ENCODE results near the gene NRG3.

Gene NRG3

DNA sequence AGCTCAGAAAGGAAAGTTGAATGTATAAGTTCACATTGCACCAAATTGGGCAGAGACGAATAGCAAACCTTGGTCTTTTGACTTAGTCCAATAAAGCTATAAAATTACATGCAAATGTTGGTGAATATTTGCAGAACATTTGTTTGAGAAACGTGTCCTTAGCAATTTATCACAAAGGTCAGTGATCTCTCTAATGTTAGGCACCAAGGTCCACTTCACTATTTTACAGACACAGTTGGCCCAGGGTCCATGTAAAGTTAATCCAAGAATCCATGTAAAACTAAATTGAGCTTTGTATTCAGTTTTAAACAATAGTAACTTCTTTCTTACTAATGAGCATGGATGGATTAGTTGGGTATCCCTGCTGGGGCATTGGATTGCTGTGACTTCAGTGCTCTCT lies 617.7 kb downstream of the NRG3 start:
- DNase-seq (ENCODE audit: insufficient read length, low spot score) (no peak), FAIRE-seq (no peak)
- TF ChIP-seq TAF1 (IDR thresholded peaks at IDR 0.05; ENCODE audit: low read depth, low read length): no peak
- no peak for TF ChIP-seq POLR2A (IDR thresholded peaks at IDR 0.05; ENCODE audit: low read depth, low read length)
- no peak for TF ChIP-seq SPI1 (IDR thresholded peaks at IDR 0.05; ENCODE audit: low read depth, low read length)
- no peak for TF ChIP-seq POLR2AphosphoS5 (IDR thresholded peaks at IDR 0.05; ENCODE audit: low read depth, low read length)
- TF ChIP-seq PAX5 (IDR thresholded peaks at IDR 0.05; ENCODE audit: insufficient read depth, low read length, severe bottlenecking): no peak
- no peak for TF ChIP-seq POU2F2 (IDR thresholded peaks at IDR 0.05; ENCODE audit: low read depth, low read length)

DNA sequence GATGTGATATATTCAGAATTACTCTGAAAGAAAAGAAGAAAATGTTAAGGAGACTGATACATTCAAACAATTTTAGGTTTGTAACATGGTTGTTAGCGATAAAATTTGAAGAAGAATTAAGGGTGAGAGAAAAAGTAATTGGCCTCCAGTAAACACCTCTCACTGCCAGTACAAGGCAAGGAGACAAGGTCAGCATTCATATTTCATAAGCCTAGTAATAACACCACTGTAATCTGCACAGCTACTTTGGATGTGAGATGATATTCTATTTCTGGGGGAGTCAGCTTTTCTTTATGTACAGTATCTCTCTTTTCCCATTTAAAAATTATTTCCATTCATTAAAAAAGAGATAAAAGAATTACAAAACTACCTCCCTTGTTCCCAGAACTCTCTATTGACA lies 621.1 kb downstream of the NRG3 start:
- DNase-seq (ENCODE audit: insufficient read length, low spot score) (no peak), FAIRE-seq (no peak)
- TF ChIP-seq SPI1 (IDR thresholded peaks at IDR 0.05; ENCODE audit: low read depth, low read length) (no peak), PAX5 (IDR thresholded peaks at IDR 0.05; ENCODE audit: insufficient read depth, low read length, severe bottlenecking) (no peak), POLR2A (IDR thresholded peaks at IDR 0.05; ENCODE audit: low read depth, low read length) (no peak), POLR2AphosphoS5 (IDR thresholded peaks at IDR 0.05; ENCODE audit: low read depth, low read length) (no peak), TAF1 (IDR thresholded peaks at IDR 0.05; ENCODE audit: low read depth, low read length) (no peak), POU2F2 (IDR thresholded peaks at IDR 0.05; ENCODE audit: low read depth, low read length) (no peak)

DNA sequence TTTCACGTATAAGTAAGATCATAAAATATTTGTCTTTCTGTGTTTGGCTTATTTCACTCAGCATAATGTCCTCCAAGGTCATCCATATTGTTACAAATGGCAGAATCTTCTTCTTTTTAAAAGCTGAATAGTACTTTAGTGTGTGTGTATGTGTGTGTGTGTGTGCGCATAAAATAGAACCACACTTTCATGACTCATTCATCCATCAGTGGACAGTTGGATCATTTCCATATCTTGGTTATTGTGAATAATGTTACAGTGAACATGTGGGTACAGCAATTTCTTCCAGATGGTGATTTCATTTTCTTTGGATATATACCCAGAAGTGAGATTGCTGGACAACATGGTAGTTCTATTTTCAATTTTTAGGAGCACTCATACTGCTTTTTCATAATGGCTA lies 622.4 kb downstream of the NRG3 start:
- FAIRE-seq (no peak), DNase-seq (ENCODE audit: insufficient read length, low spot score) (no peak)
- no peak for TF ChIP-seq SPI1 (IDR thresholded peaks at IDR 0.05; ENCODE audit: low read depth, low read length)
- TF ChIP-seq POLR2AphosphoS5 (IDR thresholded peaks at IDR 0.05; ENCODE audit: low read depth, low read length): no peak
- TF ChIP-seq TAF1 (IDR thresholded peaks at IDR 0.05; ENCODE audit: low read depth, low read length): no peak
- TF ChIP-seq PAX5 (IDR thresholded peaks at IDR 0.05; ENCODE audit: insufficient read depth, low read length, severe bottlenecking): no peak
- TF ChIP-seq POU2F2 (IDR thresholded peaks at IDR 0.05; ENCODE audit: low read depth, low read length): no peak
- TF ChIP-seq POLR2A (IDR thresholded peaks at IDR 0.05; ENCODE audit: low read depth, low read length): no peak

DNA sequence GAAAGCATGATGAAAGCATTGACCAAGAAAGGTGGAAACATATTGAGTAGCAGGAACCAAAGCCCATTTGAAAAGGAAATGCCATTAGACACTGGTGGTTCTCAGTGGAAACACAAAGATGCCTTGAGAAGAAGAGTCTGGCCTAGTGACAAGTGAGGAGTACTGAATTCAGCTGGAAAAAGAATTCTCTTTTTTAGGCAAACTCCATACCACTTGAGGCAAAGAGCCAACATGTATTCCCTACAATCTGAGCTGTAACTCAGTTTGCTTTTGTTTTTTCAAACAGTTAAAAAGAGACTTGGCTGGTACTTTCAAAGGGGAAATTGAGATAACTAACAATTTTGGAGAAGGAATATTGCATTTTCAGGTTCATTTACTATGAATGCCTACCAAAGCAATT lies 624.0 kb downstream of the NRG3 start:
- FAIRE-seq: no peak
- DNase-seq (ENCODE audit: insufficient read length, low spot score): no peak

GRCh38 chr10:82505009-82505408 lies 630.0 kb downstream of the NRG3 start:
- DNase-seq (ENCODE audit: insufficient read length, low spot score): no peak
- no peak for TF ChIP-seq POLR2A (IDR thresholded peaks at IDR 0.05; ENCODE audit: low read depth, low read length)
- FAIRE-seq: no peak

More for the DNA sequence above, 624.0 kb downstream of the NRG3 start:
- TF ChIP-seq TAF1 (IDR thresholded peaks at IDR 0.05; ENCODE audit: low read depth, low read length) (no peak), PAX5 (IDR thresholded peaks at IDR 0.05; ENCODE audit: insufficient read depth, low read length, severe bottlenecking) (no peak), SPI1 (IDR thresholded peaks at IDR 0.05; ENCODE audit: low read depth, low read length) (no peak), POLR2AphosphoS5 (IDR thresholded peaks at IDR 0.05; ENCODE audit: low read depth, low read length) (no peak), POLR2A (IDR thresholded peaks at IDR 0.05; ENCODE audit: low read depth, low read length) (no peak), POU2F2 (IDR thresholded peaks at IDR 0.05; ENCODE audit: low read depth, low read length) (no peak)

DNA sequence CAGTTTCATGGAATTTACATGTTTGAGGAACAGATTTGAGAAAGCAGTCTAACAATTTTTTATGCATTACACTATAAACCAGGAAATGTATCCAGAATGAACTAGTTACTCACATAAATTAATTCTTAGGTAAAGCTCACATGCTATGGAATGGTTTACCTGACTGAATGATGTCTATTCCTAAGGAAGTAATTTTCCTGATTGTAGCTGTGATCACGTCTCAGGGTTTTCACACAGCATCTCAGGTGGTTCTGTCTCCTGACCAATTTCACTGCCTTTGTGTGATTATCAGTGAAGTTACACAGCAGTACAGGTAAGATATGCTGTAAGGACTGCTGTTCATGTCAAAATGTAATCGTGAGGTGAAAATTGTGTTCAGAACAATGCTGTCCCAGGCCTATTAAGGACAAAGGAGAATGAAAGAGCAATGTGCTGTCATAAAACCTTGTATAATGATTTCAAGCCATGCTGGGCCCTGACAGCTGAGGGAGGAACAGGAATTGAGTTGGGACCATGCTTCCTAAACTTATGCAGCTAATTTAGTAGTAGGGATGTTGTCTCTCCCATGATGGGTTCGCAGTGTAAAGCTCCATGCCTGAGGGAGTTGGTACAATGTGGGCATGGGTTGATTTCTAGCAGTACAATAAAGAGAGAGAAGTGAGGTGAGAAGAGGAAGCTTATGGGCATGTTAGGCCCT lies 631.8 kb downstream of the NRG3 start:
- TF ChIP-seq POLR2AphosphoS5 (IDR thresholded peaks at IDR 0.05; ENCODE audit: low read depth, low read length) (no peak), PAX5 (IDR thresholded peaks at IDR 0.05; ENCODE audit: insufficient read depth, low read length, severe bottlenecking) (no peak)
- FAIRE-seq: no peak
- DNase-seq (ENCODE audit: insufficient read length, low spot score): no peak

DNA sequence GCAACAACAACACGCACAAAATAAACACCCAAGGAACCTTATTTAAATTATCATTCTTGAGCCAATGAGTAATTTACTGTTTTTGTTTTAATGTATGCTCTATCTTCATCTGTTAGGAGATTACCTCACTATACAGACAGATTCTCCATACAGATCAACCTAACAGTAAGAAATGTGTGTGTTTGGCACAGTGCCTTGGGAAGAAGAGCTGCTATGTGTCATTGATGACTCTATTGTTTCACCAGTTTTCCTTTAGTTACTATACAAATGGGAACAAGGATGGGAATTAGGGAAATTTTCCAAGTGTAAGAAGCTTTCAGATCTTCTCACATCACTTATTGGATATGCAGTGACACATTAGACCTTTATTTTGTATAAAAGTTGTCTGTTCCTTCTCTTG lies 640.3 kb downstream of the NRG3 start:
- TF ChIP-seq POLR2AphosphoS5 (IDR thresholded peaks at IDR 0.05; ENCODE audit: low read depth, low read length) (no peak), TAF1 (IDR thresholded peaks at IDR 0.05; ENCODE audit: low read depth, low read length) (no peak), SPI1 (IDR thresholded peaks at IDR 0.05; ENCODE audit: low read depth, low read length) (no peak), POU2F2 (IDR thresholded peaks at IDR 0.05; ENCODE audit: low read depth, low read length) (no peak), POLR2A (IDR thresholded peaks at IDR 0.05; ENCODE audit: low read depth, low read length) (no peak), PAX5 (IDR thresholded peaks at IDR 0.05; ENCODE audit: insufficient read depth, low read length, severe bottlenecking) (no peak)
- DNase-seq (ENCODE audit: insufficient read length, low spot score): no peak
- FAIRE-seq: no peak

- DNase-seq (ENCODE audit: insufficient read length, low spot score) (no peak), FAIRE-seq (no peak)
- TF ChIP-seq POU2F2 (IDR thresholded peaks at IDR 0.05; ENCODE audit: low read depth, low read length) (no peak), SPI1 (IDR thresholded peaks at IDR 0.05; ENCODE audit: low read depth, low read length) (no peak), TAF1 (IDR thresholded peaks at IDR 0.05; ENCODE audit: low read depth, low read length) (no peak), POLR2AphosphoS5 (IDR thresholded peaks at IDR 0.05; ENCODE audit: low read depth, low read length) (no peak), PAX5 (IDR thresholded peaks at IDR 0.05; ENCODE audit: insufficient read depth, low read length, severe bottlenecking) (no peak), POLR2A (IDR thresholded peaks at IDR 0.05; ENCODE audit: low read depth, low read length) (no peak)
These were observed 654.1 kb downstream of the NRG3 start for GRCh38 chr10:82529062-82529461.

- FAIRE-seq: no peak
- TF ChIP-seq TAF1 (IDR thresholded peaks at IDR 0.05; ENCODE audit: low read depth, low read length) (no peak), POLR2AphosphoS5 (IDR thresholded peaks at IDR 0.05; ENCODE audit: low read depth, low read length) (no peak), SPI1 (IDR thresholded peaks at IDR 0.05; ENCODE audit: low read depth, low read length) (no peak), PAX5 (IDR thresholded peaks at IDR 0.05; ENCODE audit: insufficient read depth, low read length, severe bottlenecking) (no peak), POLR2A (IDR thresholded peaks at IDR 0.05; ENCODE audit: low read depth, low read length) (no peak), POU2F2 (IDR thresholded peaks at IDR 0.05; ENCODE audit: low read depth, low read length) (no peak)
- no peak for DNase-seq (ENCODE audit: insufficient read length, low spot score)
These were observed 660.5 kb downstream of the NRG3 start for GRCh38 chr10:82535457-82535856.

DNA sequence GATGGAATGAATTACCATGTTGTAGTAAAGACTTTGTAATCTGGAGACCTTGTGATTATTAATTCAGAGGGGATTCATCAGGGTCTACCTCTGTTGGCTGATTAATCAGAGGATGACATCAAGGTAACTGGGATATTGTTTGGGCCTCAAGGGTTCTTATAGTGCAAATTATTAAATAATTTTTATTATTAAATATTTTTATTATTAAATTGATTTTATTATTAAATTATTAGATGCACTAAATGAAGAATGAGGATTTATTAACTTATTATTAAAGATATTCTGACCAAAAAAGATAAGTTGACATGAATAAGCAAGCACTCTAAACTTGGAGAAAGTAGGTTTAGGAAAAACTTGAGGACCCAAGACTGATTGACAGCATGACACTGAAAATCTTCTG lies 661.7 kb downstream of the NRG3 start:
- TF ChIP-seq TAF1 (IDR thresholded peaks at IDR 0.05; ENCODE audit: low read depth, low read length): no peak
- no peak for TF ChIP-seq POLR2AphosphoS5 (IDR thresholded peaks at IDR 0.05; ENCODE audit: low read depth, low read length)
- no peak for TF ChIP-seq POLR2A (IDR thresholded peaks at IDR 0.05; ENCODE audit: low read depth, low read length)
- no peak for TF ChIP-seq POU2F2 (IDR thresholded peaks at IDR 0.05; ENCODE audit: low read depth, low read length)
- TF ChIP-seq PAX5 (IDR thresholded peaks at IDR 0.05; ENCODE audit: insufficient read depth, low read length, severe bottlenecking): no peak
- no peak for TF ChIP-seq SPI1 (IDR thresholded peaks at IDR 0.05; ENCODE audit: low read depth, low read length)
- DNase-seq (ENCODE audit: insufficient read length, low spot score) (no peak), FAIRE-seq (no peak)

Data from GM12891 (cell line).